ENCODE data around the gene MAGED1.

GRCh38 chrX:51896626-51897025, 3.2 kb downstream of the MAGED1 start:
- no peak for TF ChIP-seq EZH2 (IDR thresholded peaks at IDR 0.05; ENCODE audit: low read length, unreplicated experiment)
- no peak for TF ChIP-seq CTCF (conservative IDR thresholded peaks at IDR 0.05; ENCODE audit: low read depth, low read length)
